Measurements from ENCODE around the gene METRNL. TPM values are rescaled to one million over a fixed set of nuclear protein-coding genes. Genes with fewer than 3 reads are reported as not detected.
"Not testable (repeated sequence)": the region's sequence is repeated elsewhere in the genome, so short reads cannot be mapped to it uniquely, and the experiment has no call there.

METRNL gene
- total RNA-seq, 1 donor from 2014 or later = 257 TPM

DNA sequence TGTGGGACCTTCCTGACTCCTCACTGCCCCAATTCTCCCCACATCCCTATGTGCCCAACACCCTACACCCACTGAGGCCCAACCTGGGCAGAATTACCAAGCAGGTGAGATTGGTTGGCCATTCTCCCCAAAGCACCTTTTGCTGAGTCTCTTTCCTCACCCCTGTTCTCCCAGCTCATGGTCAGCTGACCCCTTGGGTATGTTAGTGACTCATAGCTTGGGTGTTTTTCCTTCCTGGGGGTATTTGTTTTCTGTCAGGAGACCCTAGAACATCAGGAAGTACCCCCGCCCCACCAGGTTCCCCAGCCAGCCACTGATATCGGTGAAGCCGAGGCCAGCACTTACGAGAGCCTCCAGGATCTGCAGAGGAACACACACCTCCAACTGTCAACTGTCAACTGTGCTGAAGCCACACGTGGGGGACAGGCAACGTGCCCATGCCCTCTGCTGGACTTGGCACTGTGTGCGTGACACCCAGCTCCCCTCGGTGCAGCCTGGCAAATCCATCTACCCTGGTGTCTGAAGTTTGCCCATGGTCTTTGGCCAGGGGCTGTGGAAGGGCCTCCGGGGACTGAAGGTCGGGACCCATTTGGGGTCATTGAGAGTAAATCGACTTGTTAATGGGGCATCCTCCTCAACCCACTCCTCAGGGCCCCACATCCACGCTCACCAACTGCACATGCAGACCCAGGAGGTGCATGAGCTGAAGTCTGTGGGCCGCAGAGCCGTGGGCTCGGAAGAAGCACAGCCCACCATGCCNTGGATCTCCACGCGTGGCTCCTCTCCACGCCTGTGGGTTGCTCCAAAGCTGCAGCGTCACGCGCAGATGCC is 53.1 kb downstream of the METRNL start:
- peak; percentile 8 to 54 for DNase-seq (ENCODE audit: low spot score in 2 of 2)
- Histone ChIP-seq H3K4me1 (no peaks in the 10 kb centered on the region), H3K4me3 (no peak overlapping the region), H3K9me3 (no peaks in the 10 kb centered on the region), H3K27ac (no peak overlapping the region), H3K36me3 (no peaks in the 10 kb centered on the region), H3K27me3 (no peaks in the 10 kb centered on the region)
- intact Hi-C loops (cut with DNase I) = no loop called here
- TF ChIP-seq CTCF (IDR thresholded peaks at IDR 0.05) = no peak

- no peaks in the 10 kb centered on the region for H3K9me3 ChIP-seq
- peak in 1 of 2 donors; percentile 62 for DNase-seq (ENCODE audit: low spot score in 2 of 2)
- no peaks in the 10 kb centered on the region for H3K4me1 ChIP-seq
- H3K27me3 ChIP-seq = no peaks in the 10 kb centered on the region
- no peaks in the 10 kb centered on the region for H3K36me3 ChIP-seq
- no peak overlapping the region for H3K27ac ChIP-seq
- intact Hi-C loops (cut with DNase I) = no loop called here
- no peak for TF ChIP-seq CTCF (IDR thresholded peaks at IDR 0.05)
- no peak overlapping the region for H3K4me3 ChIP-seq
Observed at GRCh38 chr17:83133302-83134121, 54.1 kb downstream of the METRNL start.

GRCh38 chr17:83134456-83134855 is 55.0 kb downstream of the METRNL start:
- H3K4me1 ChIP-seq; DNase-seq (ENCODE audit: low spot score in 2 of 2): not testable (repeated sequence)

DNA sequence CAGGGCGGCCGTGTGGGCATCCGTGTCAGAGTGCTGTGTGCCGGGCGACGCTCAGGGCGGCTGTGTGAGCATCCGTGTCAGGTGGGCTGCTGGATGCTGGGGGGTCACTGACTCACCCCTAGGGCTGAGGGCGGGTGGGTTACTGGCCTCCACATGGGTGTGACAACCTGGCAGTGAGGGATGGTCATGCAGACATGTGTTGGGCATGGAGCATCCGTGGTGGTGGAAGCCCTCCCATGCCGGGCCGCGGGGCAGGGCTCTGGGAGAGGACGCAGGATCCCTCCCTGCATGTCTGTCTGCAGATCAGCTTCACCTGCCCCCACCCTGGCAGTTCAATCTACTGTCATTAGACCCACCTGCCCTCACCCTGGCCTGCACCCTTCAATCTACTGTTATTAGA is 56.3 kb downstream of the METRNL start:
- Histone ChIP-seq H3K36me3 (no peaks in the 10 kb centered on the region), H3K9me3 (no peaks in the 10 kb centered on the region), H3K4me1 (no peaks in the 10 kb centered on the region), H3K27me3 (no peaks in the 10 kb centered on the region), H3K27ac (no peak overlapping the region), H3K4me3 (no peak overlapping the region)
- no peak for TF ChIP-seq CTCF (IDR thresholded peaks at IDR 0.05)
- intact Hi-C loops (cut with DNase I) = no loop called here
- DNase-seq (ENCODE audit: low spot score in 2 of 2) = peak in 1 of 2 donors; percentile 53

More at GRCh38 chr17:83134456-83134855, 55.0 kb downstream of the METRNL start:
- H3K36me3 ChIP-seq; intact Hi-C loops (cut with DNase I); H3K4me3 ChIP-seq; H3K27me3 ChIP-seq; H3K27ac ChIP-seq; H3K9me3 ChIP-seq: not testable (repeated sequence)

GRCh38 chr17:83136156-83136555 is 56.7 kb downstream of the METRNL start:
- Histone ChIP-seq H3K27me3 (no peaks in the 10 kb centered on the region), H3K4me3 (no peak overlapping the region), H3K4me1 (no peaks in the 10 kb centered on the region), H3K27ac (no peak overlapping the region), H3K36me3 (no peaks in the 10 kb centered on the region), H3K9me3 (no peaks in the 10 kb centered on the region)
- DNase-seq (ENCODE audit: low spot score in 2 of 2) = peak in 1 of 2 donors; percentile 19
- intact Hi-C loops (cut with DNase I) = no loop called here
- no peak for TF ChIP-seq CTCF (IDR thresholded peaks at IDR 0.05)

GRCh38 chr17:83136931-83137330 is 57.5 kb downstream of the METRNL start:
- TF ChIP-seq CTCF (IDR thresholded peaks at IDR 0.05) = no peak
- intact Hi-C loops (cut with DNase I) = no loop called here
- DNase-seq (ENCODE audit: low spot score in 2 of 2) = peak in 1 of 2 donors; percentile 33

More at GRCh38 chr17:83136931-83137330, 57.5 kb downstream of the METRNL start:
- H3K27me3 ChIP-seq = no peaks in the 10 kb centered on the region
- no peaks in the 10 kb centered on the region for H3K4me1 ChIP-seq
- no peak overlapping the region for H3K27ac ChIP-seq
- no peaks in the 10 kb centered on the region for H3K9me3 ChIP-seq
- no peak overlapping the region for H3K4me3 ChIP-seq
- H3K36me3 ChIP-seq = no peaks in the 10 kb centered on the region
